Body of pancreas (tissue), 4 donors: Measurements from ENCODE around the gene C22orf42.

ENCODE experiments used
- POLR2A ChIP-seq, 3 donors: fragments of 450-650 bp; IDR thresholded peaks; one replicate each; pipeline ENCODE4 v1.6.1; 2016; ENCODE audit warnings: antibody characterized with exemption in 3 of 3, mild to moderate bottlenecking in 2 of 3
- TF ChIP-seq, protein P1 (sequence below), 7 experiments: fragments of 450-650 bp in 4 of 7; fragments of 200-600 bp in 3 of 7; sonication (generic) in 3 of 7; IDR thresholded peaks; one replicate each; pipeline ENCODE4 v1.5.1; 2016 to 2019; ENCODE audit warnings: antibody characterized with exemption in 7 of 7

DNA sequence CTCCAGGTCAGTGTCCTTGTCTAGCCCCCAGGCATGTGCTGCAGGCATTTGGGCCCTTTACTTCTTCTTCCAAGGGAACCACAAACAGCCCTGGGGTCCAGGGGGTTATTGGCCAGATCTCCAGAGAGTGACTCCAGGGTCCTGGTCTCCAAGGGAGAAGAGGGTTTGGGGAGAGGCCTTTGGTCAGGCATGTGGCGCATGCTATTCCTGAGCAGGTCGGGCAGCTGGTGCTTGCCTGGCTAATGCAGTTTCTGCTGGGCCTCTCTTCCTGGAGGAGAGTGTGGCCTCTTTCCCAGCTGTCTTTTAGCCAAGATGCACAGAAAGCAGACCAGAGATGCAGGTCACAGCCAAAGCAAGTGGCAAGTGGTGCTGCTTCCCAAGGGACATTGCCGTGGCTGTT lies 49.6 kb upstream of the C22orf42 start:
- no peak for TF ChIP-seq POLR2A (IDR thresholded peaks at IDR 0.05)
- TF ChIP-seq, protein P1, sequence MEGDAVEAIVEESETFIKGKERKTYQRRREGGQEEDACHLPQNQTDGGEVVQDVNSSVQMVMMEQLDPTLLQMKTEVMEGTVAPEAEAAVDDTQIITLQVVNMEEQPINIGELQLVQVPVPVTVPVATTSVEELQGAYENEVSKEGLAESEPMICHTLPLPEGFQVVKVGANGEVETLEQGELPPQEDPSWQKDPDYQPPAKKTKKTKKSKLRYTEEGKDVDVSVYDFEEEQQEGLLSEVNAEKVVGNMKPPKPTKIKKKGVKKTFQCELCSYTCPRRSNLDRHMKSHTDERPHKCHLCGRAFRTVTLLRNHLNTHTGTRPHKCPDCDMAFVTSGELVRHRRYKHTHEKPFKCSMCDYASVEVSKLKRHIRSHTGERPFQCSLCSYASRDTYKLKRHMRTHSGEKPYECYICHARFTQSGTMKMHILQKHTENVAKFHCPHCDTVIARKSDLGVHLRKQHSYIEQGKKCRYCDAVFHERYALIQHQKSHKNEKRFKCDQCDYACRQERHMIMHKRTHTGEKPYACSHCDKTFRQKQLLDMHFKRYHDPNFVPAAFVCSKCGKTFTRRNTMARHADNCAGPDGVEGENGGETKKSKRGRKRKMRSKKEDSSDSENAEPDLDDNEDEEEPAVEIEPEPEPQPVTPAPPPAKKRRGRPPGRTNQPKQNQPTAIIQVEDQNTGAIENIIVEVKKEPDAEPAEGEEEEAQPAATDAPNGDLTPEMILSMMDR (IDR thresholded peaks at IDR 0.05), result no peak
